ENCODE results near the gene PJVK.
"Not testable (repeated sequence)": the region's sequence is repeated elsewhere in the genome, so short reads cannot be mapped to it uniquely, and the experiment has no call there.

Gene PJVK

DNA sequence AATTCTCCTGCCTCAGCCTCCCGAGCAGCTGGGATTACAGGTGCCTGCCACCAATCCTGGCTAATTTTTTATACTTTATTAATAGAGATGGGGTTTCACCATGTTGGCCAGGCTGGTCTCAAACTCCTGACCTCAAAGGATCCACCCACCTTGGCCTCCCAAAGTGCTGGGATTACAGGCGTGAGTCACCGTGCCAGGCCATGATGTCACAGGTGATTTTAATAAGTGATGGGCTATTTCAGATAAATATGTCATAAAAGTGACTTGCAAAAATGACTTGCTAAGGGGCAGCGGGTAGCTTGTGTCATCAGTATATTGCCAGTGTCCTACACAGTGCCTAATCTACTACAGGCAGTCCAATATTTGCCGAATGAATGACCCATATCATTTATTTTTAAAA, 20.1 kb downstream of the PJVK start:
- not testable (repeated sequence) for H4K8ac ChIP-seq (ENCODE audit: low read depth, low read length); H4K91ac ChIP-seq (ENCODE audit: low read depth, low read length, poor library complexity); H3K18ac ChIP-seq (ENCODE audit: low read length); H2BK15ac ChIP-seq (ENCODE audit: low read length); H3K27me3 ChIP-seq (ENCODE audit: control insufficient read depth in 3 of 3, insufficient read depth in 3 of 3, low read depth in 1 of 3, low read length in 3 of 3); H3K14ac ChIP-seq (ENCODE audit: low read length); H3K4me1 ChIP-seq (ENCODE audit: control insufficient read depth in 2 of 2, insufficient read depth in 1 of 2, low read depth in 1 of 2, low read length in 2 of 2); H2AFZ ChIP-seq (ENCODE audit: low read length); H3K23ac ChIP-seq (ENCODE audit: low read depth, low read length, poor library complexity); H3K79me1 ChIP-seq (ENCODE audit: low read depth, low read length); H2BK12ac ChIP-seq (ENCODE audit: low read length); H3K4me3 ChIP-seq (ENCODE audit: low read length in 2 of 2); H3K4me2 ChIP-seq (ENCODE audit: insufficient read depth, low read length, poor library complexity, severe bottlenecking); H3K9ac ChIP-seq (ENCODE audit: low read depth, low read length, poor library complexity); H3K9me3 ChIP-seq (replicated peaks in 1 of 2; ENCODE audit: control insufficient read depth in 2 of 2, insufficient read depth in 1 of 2, low read depth in 1 of 2, low read length in 2 of 2); DNase-seq (ENCODE audit: low spot score); H2BK120ac ChIP-seq (ENCODE audit: low read depth, low read length); H2BK5ac ChIP-seq (ENCODE audit: low read length); H2AK5ac ChIP-seq (ENCODE audit: low read depth, low read length); H3K4ac ChIP-seq (ENCODE audit: low read length); H3K27ac ChIP-seq (replicated peaks; ENCODE audit: low read length)
- peaks cover 3 to 53% of the 10 kb centered on the region in 2 donors for H3K36me3 ChIP-seq (replicated peaks in 1 of 2; ENCODE audit: control insufficient read depth in 2 of 2, insufficient read depth in 2 of 2, low read length in 2 of 2)
- WGBS, 2 donors (ENCODE audit: extremely low coverage in 2 of 2, insufficient read length in 2 of 2, insufficient replicate concordance in 1 of 2) = no CpG with 5 or more reads among the region's 5 CpGs

DNA sequence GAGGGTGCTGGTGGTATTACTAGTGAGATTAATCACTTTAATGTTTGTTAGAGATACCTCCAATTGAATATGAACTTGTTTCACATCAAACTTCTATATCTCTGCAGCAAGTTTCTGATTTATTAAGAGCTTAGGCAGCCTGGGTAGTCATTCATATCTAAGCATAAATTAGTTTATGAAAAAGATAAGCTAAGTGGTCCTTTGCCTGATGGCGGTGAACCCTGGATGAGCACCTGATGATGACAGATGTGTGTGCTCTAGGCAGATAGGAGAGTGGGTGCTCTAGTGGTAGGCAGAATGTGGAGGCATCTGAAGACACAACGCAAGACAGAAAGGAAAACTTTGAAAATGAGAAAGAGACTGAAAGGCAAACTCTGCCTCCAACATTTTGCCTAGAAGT, 22.2 kb downstream of the PJVK start:
- Histone ChIP-seq H3K27ac (replicated peaks; ENCODE audit: low read length) (no peak overlapping the region), H3K36me3 (replicated peaks in 1 of 2; ENCODE audit: control insufficient read depth in 2 of 2, insufficient read depth in 2 of 2, low read length in 2 of 2) (peaks cover 0 to 35% of the 10 kb centered on the region in 2 donors), H3K23ac (ENCODE audit: low read depth, low read length, poor library complexity) (no peak overlapping the region), H3K79me1 (ENCODE audit: low read depth, low read length) (no peaks in the 10 kb centered on the region), H2AK5ac (ENCODE audit: low read depth, low read length) (no peak overlapping the region), H3K4me2 (ENCODE audit: insufficient read depth, low read length, poor library complexity, severe bottlenecking) (no peak overlapping the region), H3K9ac (ENCODE audit: low read depth, low read length, poor library complexity) (no peak overlapping the region), H2BK15ac (ENCODE audit: low read length) (no peak overlapping the region), H2BK12ac (ENCODE audit: low read length) (no peak overlapping the region), H3K4me3 (ENCODE audit: low read length in 2 of 2) (no peak overlapping the region), H4K91ac (ENCODE audit: low read depth, low read length, poor library complexity) (no peak overlapping the region), H3K14ac (ENCODE audit: low read length) (no peak overlapping the region), H3K4ac (ENCODE audit: low read length) (no peak overlapping the region), H3K9me3 (replicated peaks in 1 of 2; ENCODE audit: control insufficient read depth in 2 of 2, insufficient read depth in 1 of 2, low read depth in 1 of 2, low read length in 2 of 2) (no peaks in the 10 kb centered on the region), H3K4me1 (ENCODE audit: control insufficient read depth in 2 of 2, insufficient read depth in 1 of 2, low read depth in 1 of 2, low read length in 2 of 2) (no peaks in the 10 kb centered on the region), H2BK120ac (ENCODE audit: low read depth, low read length) (no peak overlapping the region), H3K18ac (ENCODE audit: low read length) (no peak overlapping the region), H2AFZ (ENCODE audit: low read length) (no peak overlapping the region), H2BK5ac (ENCODE audit: low read length) (no peak overlapping the region), H3K27me3 (ENCODE audit: control insufficient read depth in 3 of 3, insufficient read depth in 3 of 3, low read depth in 1 of 3, low read length in 3 of 3) (no peaks in the 10 kb centered on the region), H4K8ac (ENCODE audit: low read depth, low read length) (no peak overlapping the region)
- no CpG with 5 or more reads among the region's 2 CpGs for WGBS, 2 donors (ENCODE audit: extremely low coverage in 2 of 2, insufficient read length in 2 of 2, insufficient replicate concordance in 1 of 2)
- no peak for DNase-seq (ENCODE audit: low spot score)

DNA sequence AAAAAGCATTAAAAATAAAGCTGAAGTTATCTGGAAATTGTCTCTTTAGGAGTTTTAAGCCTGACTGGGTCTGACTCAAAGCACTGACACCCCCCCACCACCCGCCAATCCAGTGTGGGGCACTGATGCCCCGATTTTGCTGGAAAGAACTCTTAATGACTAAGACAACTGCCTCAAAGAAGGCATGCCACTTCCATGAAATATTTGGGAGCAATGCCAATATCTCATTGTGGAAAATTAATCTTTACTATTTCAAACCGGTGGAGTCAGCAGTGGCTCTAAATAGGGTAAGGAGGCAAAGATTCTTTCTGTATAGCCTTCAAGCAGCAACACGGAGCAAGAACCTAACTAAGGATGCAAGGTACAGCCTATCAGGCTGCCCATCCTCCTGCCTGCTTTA, 22.8 kb downstream of the PJVK start:
- no peak overlapping the region for H2BK5ac ChIP-seq (ENCODE audit: low read length)
- H3K79me1 ChIP-seq (ENCODE audit: low read depth, low read length) = no peaks in the 10 kb centered on the region
- no peak overlapping the region for H2BK120ac ChIP-seq (ENCODE audit: low read depth, low read length)
- no peak overlapping the region for H2AK5ac ChIP-seq (ENCODE audit: low read depth, low read length)
- no peak overlapping the region for H3K4me3 ChIP-seq (ENCODE audit: low read length in 2 of 2)
- H2AFZ ChIP-seq (ENCODE audit: low read length) = no peak overlapping the region
- no peak overlapping the region for H2BK15ac ChIP-seq (ENCODE audit: low read length)
- H3K36me3 ChIP-seq (replicated peaks in 1 of 2; ENCODE audit: control insufficient read depth in 2 of 2, insufficient read depth in 2 of 2, low read length in 2 of 2) = peaks cover 0 to 29% of the 10 kb centered on the region in 2 donors
- H3K4ac ChIP-seq (ENCODE audit: low read length) = no peak overlapping the region
- H3K18ac ChIP-seq (ENCODE audit: low read length) = no peak overlapping the region
- H3K9ac ChIP-seq (ENCODE audit: low read depth, low read length, poor library complexity) = no peak overlapping the region
- no CpG with 5 or more reads among the region's 4 CpGs for WGBS, 2 donors (ENCODE audit: extremely low coverage in 2 of 2, insufficient read length in 2 of 2, insufficient replicate concordance in 1 of 2)
- H3K9me3 ChIP-seq (replicated peaks in 1 of 2; ENCODE audit: control insufficient read depth in 2 of 2, insufficient read depth in 1 of 2, low read depth in 1 of 2, low read length in 2 of 2) = no peaks in the 10 kb centered on the region
- H3K23ac ChIP-seq (ENCODE audit: low read depth, low read length, poor library complexity) = no peak overlapping the region
- no peak overlapping the region for H3K4me2 ChIP-seq (ENCODE audit: insufficient read depth, low read length, poor library complexity, severe bottlenecking)
- no peak for DNase-seq (ENCODE audit: low spot score)
- no peak overlapping the region for H3K14ac ChIP-seq (ENCODE audit: low read length)
- H2BK12ac ChIP-seq (ENCODE audit: low read length) = no peak overlapping the region
- no peak overlapping the region for H3K27ac ChIP-seq (replicated peaks; ENCODE audit: low read length)
- no peaks in the 10 kb centered on the region for H3K27me3 ChIP-seq (ENCODE audit: control insufficient read depth in 3 of 3, insufficient read depth in 3 of 3, low read depth in 1 of 3, low read length in 3 of 3)
- no peaks in the 10 kb centered on the region for H3K4me1 ChIP-seq (ENCODE audit: control insufficient read depth in 2 of 2, insufficient read depth in 1 of 2, low read depth in 1 of 2, low read length in 2 of 2)
- no peak overlapping the region for H4K91ac ChIP-seq (ENCODE audit: low read depth, low read length, poor library complexity)
- H4K8ac ChIP-seq (ENCODE audit: low read depth, low read length) = no peak overlapping the region

DNA sequence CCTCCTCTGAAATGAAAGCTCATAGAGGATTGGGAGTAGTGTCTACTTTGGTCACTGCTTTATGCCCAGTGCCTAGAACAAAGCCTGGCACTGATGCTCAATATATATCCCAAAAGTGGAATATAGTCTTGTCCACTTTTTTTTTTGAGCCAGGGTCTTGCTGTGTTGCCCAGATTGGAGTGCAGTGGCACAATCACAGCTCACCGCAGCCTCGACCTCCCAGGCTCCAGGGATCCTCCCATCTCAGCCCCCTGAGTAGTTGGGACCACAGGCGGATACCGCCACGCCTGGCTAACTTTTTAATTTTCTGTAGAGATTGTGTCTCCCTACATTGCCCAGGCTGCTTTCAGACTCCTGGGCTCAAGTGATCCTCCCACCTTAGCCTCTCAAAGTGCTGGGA, 23.4 kb downstream of the PJVK start:
- no peaks in the 10 kb centered on the region for H3K9me3 ChIP-seq (replicated peaks in 1 of 2; ENCODE audit: control insufficient read depth in 2 of 2, insufficient read depth in 1 of 2, low read depth in 1 of 2, low read length in 2 of 2)
- no CpG with 5 or more reads among the region's 5 CpGs for WGBS, 2 donors (ENCODE audit: extremely low coverage in 2 of 2, insufficient read length in 2 of 2, insufficient replicate concordance in 1 of 2)
- no peak overlapping the region for H4K91ac ChIP-seq (ENCODE audit: low read depth, low read length, poor library complexity)

More for the DNA sequence above, 23.4 kb downstream of the PJVK start:
- no peak overlapping the region for H2BK12ac ChIP-seq (ENCODE audit: low read length)
- no peak overlapping the region for H3K23ac ChIP-seq (ENCODE audit: low read depth, low read length, poor library complexity)
- H3K4me2 ChIP-seq (ENCODE audit: insufficient read depth, low read length, poor library complexity, severe bottlenecking) = no peak overlapping the region
- no peak overlapping the region for H2AK5ac ChIP-seq (ENCODE audit: low read depth, low read length)
- H3K27me3 ChIP-seq (ENCODE audit: control insufficient read depth in 3 of 3, insufficient read depth in 3 of 3, low read depth in 1 of 3, low read length in 3 of 3) = no peaks in the 10 kb centered on the region
- H3K14ac ChIP-seq (ENCODE audit: low read length) = no peak overlapping the region
- no peaks in the 10 kb centered on the region for H3K4me1 ChIP-seq (ENCODE audit: control insufficient read depth in 2 of 2, insufficient read depth in 1 of 2, low read depth in 1 of 2, low read length in 2 of 2)
- DNase-seq (ENCODE audit: low spot score) = no peak
- H3K9ac ChIP-seq (ENCODE audit: low read depth, low read length, poor library complexity) = no peak overlapping the region
- H3K4ac ChIP-seq (ENCODE audit: low read length) = no peak overlapping the region
- H2BK15ac ChIP-seq (ENCODE audit: low read length) = no peak overlapping the region
- H3K18ac ChIP-seq (ENCODE audit: low read length) = no peak overlapping the region
- H3K36me3 ChIP-seq (replicated peaks in 1 of 2; ENCODE audit: control insufficient read depth in 2 of 2, insufficient read depth in 2 of 2, low read length in 2 of 2) = peaks cover 0 to 23% of the 10 kb centered on the region in 2 donors
- H2BK120ac ChIP-seq (ENCODE audit: low read depth, low read length) = no peak overlapping the region
- no peak overlapping the region for H2AFZ ChIP-seq (ENCODE audit: low read length)
- no peak overlapping the region for H4K8ac ChIP-seq (ENCODE audit: low read depth, low read length)
- H2BK5ac ChIP-seq (ENCODE audit: low read length) = no peak overlapping the region
- no peaks in the 10 kb centered on the region for H3K79me1 ChIP-seq (ENCODE audit: low read depth, low read length)
- no peak overlapping the region for H3K4me3 ChIP-seq (ENCODE audit: low read length in 2 of 2)
- H3K27ac ChIP-seq (replicated peaks; ENCODE audit: low read length) = no peak overlapping the region

Data from neuronal stem cell (in vitro differentiated cells).